Measurements from ENCODE around the gene MYL3.

- TF ChIP-seq EP300 (IDR thresholded peaks at IDR 0.05) = no peak
- TF ChIP-seq, protein P1, sequence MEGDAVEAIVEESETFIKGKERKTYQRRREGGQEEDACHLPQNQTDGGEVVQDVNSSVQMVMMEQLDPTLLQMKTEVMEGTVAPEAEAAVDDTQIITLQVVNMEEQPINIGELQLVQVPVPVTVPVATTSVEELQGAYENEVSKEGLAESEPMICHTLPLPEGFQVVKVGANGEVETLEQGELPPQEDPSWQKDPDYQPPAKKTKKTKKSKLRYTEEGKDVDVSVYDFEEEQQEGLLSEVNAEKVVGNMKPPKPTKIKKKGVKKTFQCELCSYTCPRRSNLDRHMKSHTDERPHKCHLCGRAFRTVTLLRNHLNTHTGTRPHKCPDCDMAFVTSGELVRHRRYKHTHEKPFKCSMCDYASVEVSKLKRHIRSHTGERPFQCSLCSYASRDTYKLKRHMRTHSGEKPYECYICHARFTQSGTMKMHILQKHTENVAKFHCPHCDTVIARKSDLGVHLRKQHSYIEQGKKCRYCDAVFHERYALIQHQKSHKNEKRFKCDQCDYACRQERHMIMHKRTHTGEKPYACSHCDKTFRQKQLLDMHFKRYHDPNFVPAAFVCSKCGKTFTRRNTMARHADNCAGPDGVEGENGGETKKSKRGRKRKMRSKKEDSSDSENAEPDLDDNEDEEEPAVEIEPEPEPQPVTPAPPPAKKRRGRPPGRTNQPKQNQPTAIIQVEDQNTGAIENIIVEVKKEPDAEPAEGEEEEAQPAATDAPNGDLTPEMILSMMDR (IDR thresholded peaks at IDR 0.05) = no peak
These were observed 19.7 kb downstream of the MYL3 start for GRCh38 chr3:46843508-46843907.
